Measurements from ENCODE around the gene CEP170B. TPM values are rescaled to one million over a fixed set of nuclear protein-coding genes. Genes with fewer than 3 reads are reported as not detected.
A peak's percentile ranks its signal among the peaks of the same experiment; 100 is the strongest.

Gene CEP170B
- total and polyA plus RNA-seq, 2 of the 13 experiments (the other 11 are each of a cell fraction or from before 2014, with no cell fraction given) = 4.3 to 8.8 TPM

GRCh38 chr14:104864267-104865080 lies 594 bp upstream of the CEP170B start (continued):
- 0 out of 2 replicates have a peak, but pooled peaks have one; percentile 31 for TF ChIP-seq ZNF280B (CRISPR knock-in tag; IDR thresholded peaks at IDR 0.05; ENCODE audit: borderline replicate concordance)
- TF ChIP-seq HNRNPK (IDR thresholded peaks at IDR 0.05; ENCODE audit: low read depth, low read length, poor library complexity, severe bottlenecking) = no peak
- no peak for TF ChIP-seq PRMT3 (CRISPR knock-in tag; IDR thresholded peaks at IDR 0.05; ENCODE audit: borderline replicate concordance, low read depth)
- TF ChIP-seq ETV6 (CRISPR knock-in tag; conservative IDR thresholded peaks at IDR 0.05) = no peak
- TF ChIP-seq GATA4 (IDR thresholded peaks at IDR 0.05; ENCODE audit: borderline replicate concordance, low read depth) = no peak
- no peak for TF ChIP-seq REPIN1 (CRISPR knock-in tag; IDR thresholded peaks at IDR 0.05; ENCODE audit: borderline replicate concordance, low read depth)
- 0 out of 2 replicates have a peak, but pooled peaks have one; percentile 78 for TF ChIP-seq ZNF567 (CRISPR knock-in tag; IDR thresholded peaks at IDR 0.05; ENCODE audit: borderline replicate concordance)
- no peak for TF ChIP-seq EP300 (IDR thresholded peaks at IDR 0.05; ENCODE audit: low read depth in 2 of 2, low read length in 2 of 2)
- no peak for TF ChIP-seq EP300 (CRISPR knock-in tag; IDR thresholded peaks at IDR 0.05; ENCODE audit: borderline replicate concordance)
- TF ChIP-seq ZNF549 (CRISPR knock-in tag; IDR thresholded peaks at IDR 0.05) = no peak
- TF ChIP-seq PAF1 (CRISPR knock-in tag; IDR thresholded peaks at IDR 0.05) = no peak
- TF ChIP-seq HDAC2 (CRISPR knock-in tag; IDR thresholded peaks at IDR 0.05) = 0 out of 2 replicates have a peak, but pooled peaks have one; percentile 32
- no peak for TF ChIP-seq ZNF251 (CRISPR knock-in tag; IDR thresholded peaks at IDR 0.05)
- TF ChIP-seq ZNF441 (CRISPR knock-in tag; IDR thresholded peaks at IDR 0.05; ENCODE audit: borderline replicate concordance) = peak; percentile 78; the same call in 1 of the 2 replicates
- TF ChIP-seq KAT2B (IDR thresholded peaks at IDR 0.05; ENCODE audit: borderline replicate concordance, low read depth, low read length) = no peak
- TF ChIP-seq FOXA3 (CRISPR knock-in tag; IDR thresholded peaks at IDR 0.05) = peak; percentile 43; the same call in 1 of the 2 replicates
- no peak for TF ChIP-seq CC2D1A (CRISPR knock-in tag; IDR thresholded peaks at IDR 0.05)
- TF ChIP-seq MLLT10 (CRISPR knock-in tag; IDR thresholded peaks at IDR 0.05) = no peak
- TF ChIP-seq THRA (CRISPR knock-in tag; IDR thresholded peaks at IDR 0.05; ENCODE audit: borderline replicate concordance) = no peak
- TF ChIP-seq ZNF883 (CRISPR knock-in tag; IDR thresholded peaks at IDR 0.05; ENCODE audit: not compliant biosample characterization) = no peak
- peak; percentile 55 for TF ChIP-seq TARDBP (CRISPR knock-in tag; IDR thresholded peaks at IDR 0.05)
- peak; percentile 44; the same call in 1 of the 2 replicates for TF ChIP-seq KDM5B (CRISPR knock-in tag; IDR thresholded peaks at IDR 0.05; ENCODE audit: borderline replicate concordance)
- peak; percentile 29; the same call in 1 of the 2 replicates for TF ChIP-seq YEATS4 (CRISPR knock-in tag; IDR thresholded peaks at IDR 0.05; ENCODE audit: borderline replicate concordance)
- TF ChIP-seq CSRNP1 (CRISPR knock-in tag; IDR thresholded peaks at IDR 0.05) = 0 out of 2 replicates have a peak, but pooled peaks have one; percentile 53
- TF ChIP-seq MYNN (CRISPR knock-in tag; IDR thresholded peaks at IDR 0.05; ENCODE audit: low read depth) = no peak
- TF ChIP-seq RNF2 (conservative IDR thresholded peaks at IDR 0.05; ENCODE audit: low read depth) = no peak; the same call in 1 of the 2 replicates
